Central memory CD8-positive, alpha-beta T cell (primary cell): Measurements from ENCODE around the gene CD44.

Source experiments
- ATAC-seq: fragments of 150-1000 bp; cut with Tn5 transposase; replicated peaks from 2 replicates; pipeline ENCODE4 v1.10.0; 2022; ENCODE audit warnings: mild to moderate bottlenecking, moderate FRiP score, moderate number of reproducible peaks; ENCODE audit not compliant: poor library complexity, severe bottlenecking; ENCODE audit errors: extremely low read depth
- DNase-seq, 2 donors: peaks; one replicate each; pipeline ENCODE4 v3.0.0; 2021; ENCODE audit warnings: low spot score in 2 of 2
- H3K27ac Mint-ChIP-seq: one replicate; pipeline ENCODE4 v1.8.0; 2022; ENCODE audit warnings: low read depth, mild to moderate bottlenecking, moderate library complexity, mixed read lengths
- H3K27me3 Mint-ChIP-seq: one replicate; pipeline ENCODE4 v1.8.0; 2022; ENCODE audit warnings: mixed read lengths
- H3K36me3 Mint-ChIP-seq: one replicate; pipeline ENCODE4 v1.8.0; 2022; ENCODE audit warnings: mild to moderate bottlenecking, moderate library complexity, mixed read lengths; ENCODE audit not compliant: insufficient read depth
- H3K4me1 Mint-ChIP-seq: one replicate; pipeline ENCODE4 v1.8.0; 2022; ENCODE audit warnings: mixed read lengths
- H3K4me3 Mint-ChIP-seq: one replicate; pipeline ENCODE4 v1.8.0; 2022; ENCODE audit warnings: mild to moderate bottlenecking, moderate library complexity, mixed read lengths
- H3K9me3 Mint-ChIP-seq: one replicate; pipeline ENCODE4 v1.8.0; 2022; ENCODE audit warnings: mixed read lengths

The CD44 gene

GRCh38 chr11:35134403-35135148 lies 4.4 kb upstream of the CD44 start:
- Mint-ChIP-seq H3K27me3 (no peaks in the 10 kb centered on the region), H3K4me1 (peaks cover 35% of the 10 kb centered on the region), H3K36me3 (peaks cover 11% of the 10 kb centered on the region), H3K27ac (no peak overlapping the region), H3K4me3 (no peak overlapping the region), H3K9me3 (no peaks in the 10 kb centered on the region)
- ATAC-seq (no peak), DNase-seq (no peak)

- ATAC-seq (no peak), DNase-seq (no peak)
- H3K9me3 Mint-ChIP-seq = no peaks in the 10 kb centered on the region
- peaks cover 18% of the 10 kb centered on the region for H3K36me3 Mint-ChIP-seq
- no peaks in the 10 kb centered on the region for H3K27me3 Mint-ChIP-seq
- peaks cover 35% of the 10 kb centered on the region for H3K4me1 Mint-ChIP-seq
- no peak overlapping the region for H3K27ac Mint-ChIP-seq
- no peak overlapping the region for H3K4me3 Mint-ChIP-seq
Observed at GRCh38 chr11:35135222-35135621, 3.7 kb upstream of the CD44 start.

GRCh38 chr11:35136311-35136710 lies 2.7 kb upstream of the CD44 start:
- peaks cover 31% of the 10 kb centered on the region for H3K4me1 Mint-ChIP-seq
- no peak overlapping the region for H3K4me3 Mint-ChIP-seq

GRCh38 chr11:35138058-35138457 lies 913 bp upstream of the CD44 start:
- Mint-ChIP-seq H3K27ac (peak overlapping the region; percentile 75), H3K9me3 (no peaks in the 10 kb centered on the region), H3K4me1 (peaks cover 39% of the 10 kb centered on the region), H3K36me3 (peaks cover 38% of the 10 kb centered on the region), H3K4me3 (peak overlapping the region; percentile 87), H3K27me3 (no peaks in the 10 kb centered on the region)
- ATAC-seq (no peak), DNase-seq (no peak)

More at GRCh38 chr11:35136311-35136710, 2.7 kb upstream of the CD44 start:
- Mint-ChIP-seq H3K9me3 (no peaks in the 10 kb centered on the region), H3K36me3 (peaks cover 27% of the 10 kb centered on the region), H3K27ac (no peak overlapping the region), H3K27me3 (no peaks in the 10 kb centered on the region)
- ATAC-seq (no peak), DNase-seq (no peak)

- H3K27me3 Mint-ChIP-seq = no peaks in the 10 kb centered on the region
- peak overlapping the region; percentile 87 for H3K4me3 Mint-ChIP-seq
- peaks cover 41% of the 10 kb centered on the region for H3K4me1 Mint-ChIP-seq
- ATAC-seq = no peak
- peak overlapping the region; percentile 75 for H3K27ac Mint-ChIP-seq
- H3K9me3 Mint-ChIP-seq = no peaks in the 10 kb centered on the region
- H3K36me3 Mint-ChIP-seq = peaks cover 42% of the 10 kb centered on the region
- DNase-seq = no peak
Observed at GRCh38 chr11:35138606-35138942, 397 bp upstream of the CD44 start.

GRCh38 chr11:35139722-35140282 lies 831 bp downstream of the CD44 start:
- no peaks in the 10 kb centered on the region for H3K27me3 Mint-ChIP-seq
- no peak for DNase-seq
- H3K27ac Mint-ChIP-seq = peak overlapping the region; percentile 75
- ATAC-seq = no peak
- peak overlapping the region; percentile 87 for H3K4me3 Mint-ChIP-seq
- H3K36me3 Mint-ChIP-seq = peaks cover 53% of the 10 kb centered on the region
- no peaks in the 10 kb centered on the region for H3K9me3 Mint-ChIP-seq
- H3K4me1 Mint-ChIP-seq = peaks cover 49% of the 10 kb centered on the region

- H3K36me3 Mint-ChIP-seq = peaks cover 66% of the 10 kb centered on the region
- peak overlapping the region; percentile 75 for H3K27ac Mint-ChIP-seq
- ATAC-seq (no peak), DNase-seq (no peak)
- no peaks in the 10 kb centered on the region for H3K9me3 Mint-ChIP-seq
- H3K4me3 Mint-ChIP-seq = peak overlapping the region; percentile 87
- peaks cover 62% of the 10 kb centered on the region for H3K4me1 Mint-ChIP-seq
- H3K27me3 Mint-ChIP-seq = no peaks in the 10 kb centered on the region
Observed at GRCh38 chr11:35141071-35141470, 2.1 kb downstream of the CD44 start.

- ATAC-seq (no peak), DNase-seq (no peak)
- H3K4me1 Mint-ChIP-seq = peaks cover 67% of the 10 kb centered on the region
- H3K36me3 Mint-ChIP-seq = peaks cover 71% of the 10 kb centered on the region
- H3K27ac Mint-ChIP-seq = peak overlapping the region; percentile 75
- no peaks in the 10 kb centered on the region for H3K9me3 Mint-ChIP-seq
- H3K27me3 Mint-ChIP-seq = no peaks in the 10 kb centered on the region
- H3K4me3 Mint-ChIP-seq = peak overlapping the region; percentile 87
Observed at GRCh38 chr11:35141571-35141971, 2.6 kb downstream of the CD44 start.

GRCh38 chr11:35142481-35143075 lies 3.6 kb downstream of the CD44 start:
- peak overlapping the region; percentile 94 for H3K27ac Mint-ChIP-seq
- no peaks in the 10 kb centered on the region for H3K27me3 Mint-ChIP-seq
- H3K4me1 Mint-ChIP-seq = peaks cover 76% of the 10 kb centered on the region
- DNase-seq (no peak), ATAC-seq (no peak)
- no peaks in the 10 kb centered on the region for H3K9me3 Mint-ChIP-seq
- H3K4me3 Mint-ChIP-seq = peak overlapping the region; percentile 87
- H3K36me3 Mint-ChIP-seq = peaks cover 81% of the 10 kb centered on the region

- Mint-ChIP-seq H3K36me3 (peaks cover 87% of the 10 kb centered on the region), H3K27me3 (no peaks in the 10 kb centered on the region), H3K9me3 (no peaks in the 10 kb centered on the region), H3K4me1 (peaks cover 76% of the 10 kb centered on the region), H3K4me3 (peak overlapping the region; percentile 87), H3K27ac (peak overlapping the region; percentile 94)
- DNase-seq (no peak), ATAC-seq (no peak)
Observed at GRCh38 chr11:35143297-35144135, 4.5 kb downstream of the CD44 start.

GRCh38 chr11:35144136-35144741 lies 5.3 kb downstream of the CD44 start:
- peak in 1 of 2 donors; percentile 64 for DNase-seq
- peaks cover 83% of the 10 kb centered on the region for H3K4me1 Mint-ChIP-seq
- peak overlapping the region; percentile 87 for H3K4me3 Mint-ChIP-seq

GRCh38 chr11:35144806-35145205 lies 5.8 kb downstream of the CD44 start:
- H3K36me3 Mint-ChIP-seq = peaks cover 88% of the 10 kb centered on the region
- no peak for DNase-seq
- no peaks in the 10 kb centered on the region for H3K9me3 Mint-ChIP-seq

More at GRCh38 chr11:35144136-35144741, 5.3 kb downstream of the CD44 start:
- H3K27ac Mint-ChIP-seq = peak overlapping the region; percentile 94
- no peaks in the 10 kb centered on the region for H3K27me3 Mint-ChIP-seq
- H3K36me3 Mint-ChIP-seq = peaks cover 90% of the 10 kb centered on the region
- peak; percentile 53 for ATAC-seq
- no peaks in the 10 kb centered on the region for H3K9me3 Mint-ChIP-seq

More at GRCh38 chr11:35144806-35145205, 5.8 kb downstream of the CD44 start:
- Mint-ChIP-seq H3K4me3 (peak overlapping the region; percentile 87), H3K27me3 (no peaks in the 10 kb centered on the region), H3K27ac (peak overlapping the region; percentile 94), H3K4me1 (peaks cover 89% of the 10 kb centered on the region)
- ATAC-seq = no peak
